IPS DF 4.7 (cell line): ENCODE data around the gene SNRK.

Source experiments
- DNase-seq: peaks from one replicate; pipeline ENCODE4 v3.0.0-alpha.2; 2013; ENCODE audit warnings: low spot score; ENCODE audit errors: extremely low read depth

SNRK gene

GRCh38 chr3:43268636-43269035, 17.7 kb upstream of the SNRK start:
- DNase-seq, result no peak

DNA sequence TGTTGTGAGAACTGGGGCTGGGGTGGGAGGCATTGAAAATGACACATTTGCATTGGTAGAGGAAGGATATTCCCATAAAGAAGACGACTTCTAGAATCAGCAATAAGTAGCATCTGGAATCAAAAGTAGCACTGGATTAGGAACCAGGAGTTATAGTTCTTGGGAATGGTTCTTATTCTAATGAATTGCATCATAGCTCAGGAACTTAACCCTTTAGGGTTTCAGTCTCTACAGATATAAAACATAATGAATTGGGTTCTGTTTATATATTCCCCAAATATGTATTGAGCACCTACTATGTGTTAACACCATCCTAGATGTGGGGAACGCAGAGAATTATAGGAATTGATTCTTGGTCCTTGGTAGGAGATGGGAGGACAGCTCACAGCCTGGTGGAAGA, 16.3 kb upstream of the SNRK start:
- no peak for DNase-seq

DNA sequence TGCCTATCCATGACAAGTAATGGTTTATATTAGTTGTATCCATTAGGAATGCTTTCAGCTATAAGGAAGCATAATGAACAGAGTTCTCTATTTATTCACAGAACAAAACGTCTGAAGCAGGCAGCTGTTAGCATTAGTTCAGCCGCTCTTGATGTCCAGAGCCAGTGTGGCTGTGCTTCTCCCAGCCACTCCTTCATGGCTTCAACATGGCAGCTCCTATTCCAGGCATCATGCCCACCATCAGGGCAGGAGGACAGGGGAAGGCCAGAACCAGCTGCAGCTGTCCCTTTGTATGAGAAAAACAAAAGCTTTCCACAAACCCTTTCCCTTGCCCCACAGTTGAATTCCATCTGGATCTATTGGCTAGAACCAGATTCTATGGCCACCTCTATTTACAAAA, 12.9 kb upstream of the SNRK start:
- DNase-seq, result no peak

- DNase-seq, result no peak
Observed at GRCh38 chr3:43279082-43279481, 7.3 kb upstream of the SNRK start.

DNA sequence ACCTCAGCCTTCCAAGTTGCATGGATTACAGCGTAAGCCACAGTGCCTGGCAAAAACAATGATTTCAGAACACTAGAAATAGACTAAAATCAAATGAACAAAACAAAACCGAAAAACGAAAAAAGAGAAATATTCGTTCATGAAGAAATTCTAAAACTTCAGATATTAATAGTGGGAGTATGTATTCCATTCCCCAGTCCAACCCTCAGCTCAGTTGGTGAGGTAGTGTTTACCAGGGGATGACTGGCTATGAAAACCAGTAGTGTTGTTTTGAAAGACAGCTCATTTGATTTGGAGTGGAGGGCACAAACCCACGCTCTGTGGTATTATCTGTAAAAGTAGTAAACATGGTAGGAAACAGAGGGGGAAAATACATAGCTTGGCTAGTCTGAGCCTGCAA, 6.8 kb upstream of the SNRK start:
- no peak for DNase-seq

DNA sequence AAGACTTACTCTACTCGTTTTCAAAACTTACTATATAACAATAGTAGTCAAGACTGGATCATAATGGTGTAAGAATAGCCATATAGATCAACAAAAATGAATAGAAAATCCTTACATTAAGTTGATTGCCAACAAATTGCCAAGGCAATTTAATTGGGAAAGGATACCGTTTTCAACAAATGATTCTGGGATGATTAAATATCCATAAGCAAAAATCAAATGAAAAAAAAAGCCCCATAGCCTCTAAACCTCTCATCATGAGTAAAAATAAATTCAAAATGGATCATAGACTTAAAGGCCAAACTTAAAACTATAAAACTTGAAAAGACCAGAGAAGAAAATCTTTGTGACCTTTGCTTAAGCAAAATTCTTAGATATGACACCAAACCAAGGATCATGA, 5.3 kb upstream of the SNRK start:
- DNase-seq, result no peak

- no peak for DNase-seq
Observed at GRCh38 chr3:43284171-43284570, 2.2 kb upstream of the SNRK start.

DNA sequence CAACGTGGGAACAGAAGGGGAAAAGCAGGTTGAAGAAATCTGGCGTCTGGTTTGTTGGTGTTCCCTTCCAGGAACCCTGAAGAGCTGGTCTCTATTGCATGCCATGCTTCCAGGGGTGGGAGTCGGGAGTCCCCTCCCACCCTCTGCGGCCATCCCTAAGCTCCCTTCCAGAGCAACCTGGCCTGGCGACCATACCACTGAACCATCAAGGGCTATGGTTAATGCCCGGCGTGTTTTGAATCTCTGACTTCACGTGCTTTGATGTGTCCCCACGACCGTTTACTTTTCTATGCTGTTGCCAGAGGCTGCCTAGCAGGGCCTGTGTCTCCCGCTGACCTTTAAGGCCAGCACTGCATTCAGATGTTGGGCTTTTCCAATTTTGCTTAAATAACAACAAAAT, 696 bp upstream of the SNRK start:
- no peak for DNase-seq

DNA sequence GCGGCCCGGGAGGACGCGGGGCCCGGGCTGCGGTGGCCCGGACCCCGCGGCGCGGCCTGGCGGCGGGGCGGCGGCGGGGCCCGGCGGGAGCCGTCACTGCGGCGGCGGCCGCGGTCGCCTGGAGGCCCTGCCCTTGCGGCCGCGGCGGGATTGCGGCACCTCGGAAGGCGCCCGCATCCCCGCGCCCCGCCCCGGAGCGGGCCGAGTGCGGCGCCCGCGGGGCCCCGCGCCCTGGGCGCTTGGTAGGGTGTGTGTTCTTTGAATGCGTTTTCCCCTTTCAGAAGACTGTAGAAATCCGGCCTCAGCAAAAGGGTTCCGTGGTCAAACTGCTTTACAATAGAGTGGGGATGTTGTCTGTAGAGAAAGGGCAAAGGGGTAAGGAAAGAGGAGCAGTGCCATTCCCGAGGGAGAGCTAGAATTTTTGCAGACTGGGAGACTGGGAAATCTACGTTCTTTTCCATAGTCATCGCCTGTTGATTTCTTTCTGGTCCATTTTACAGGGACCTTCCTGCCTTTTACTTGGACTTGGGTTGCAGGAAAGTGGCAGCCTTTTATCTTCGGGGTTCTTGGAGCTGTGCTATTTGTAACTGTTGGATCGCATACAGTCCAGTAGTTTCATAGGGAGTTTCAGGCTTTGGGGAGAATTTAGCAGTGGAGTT, 630 bp downstream of the SNRK start:
- no peak for DNase-seq

DNA sequence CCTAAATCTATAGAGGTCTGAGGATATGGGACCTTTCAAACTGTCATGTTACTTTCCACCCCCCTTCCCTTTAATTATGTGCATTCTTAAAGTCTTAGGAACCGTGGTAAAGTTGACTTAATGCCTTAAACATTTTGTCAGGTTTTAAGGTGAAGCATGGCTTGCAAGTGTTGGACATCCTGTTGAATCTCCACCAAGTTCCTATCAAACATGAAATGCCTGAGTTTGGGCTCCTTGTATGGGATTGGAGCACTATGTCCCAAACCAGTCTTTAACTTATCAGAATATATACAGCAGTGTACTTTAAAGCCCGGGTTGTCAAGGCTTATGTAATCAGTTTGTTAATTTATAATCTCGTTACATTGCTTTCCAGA, 1.1 kb downstream of the SNRK start:
- DNase-seq, result no peak

DNA sequence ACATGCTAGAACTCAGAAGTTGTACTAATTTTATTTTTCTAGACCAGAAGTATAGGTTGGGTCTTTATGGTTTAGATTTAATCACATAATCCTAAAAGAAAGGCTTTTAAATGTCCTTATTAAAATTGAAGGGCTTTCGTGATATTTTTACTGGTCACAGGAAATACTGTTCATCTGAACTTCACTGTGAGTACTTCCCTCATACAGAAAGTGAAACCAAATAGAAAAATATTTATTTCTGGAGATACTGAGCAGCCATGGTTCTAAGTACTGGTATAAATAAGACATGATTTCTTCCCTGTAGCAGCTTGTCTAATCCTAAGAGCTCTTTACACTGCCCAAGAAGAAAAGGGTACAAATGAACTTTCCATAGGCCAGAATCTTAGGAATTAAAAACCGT, 2.0 kb downstream of the SNRK start:
- no peak for DNase-seq

DNA sequence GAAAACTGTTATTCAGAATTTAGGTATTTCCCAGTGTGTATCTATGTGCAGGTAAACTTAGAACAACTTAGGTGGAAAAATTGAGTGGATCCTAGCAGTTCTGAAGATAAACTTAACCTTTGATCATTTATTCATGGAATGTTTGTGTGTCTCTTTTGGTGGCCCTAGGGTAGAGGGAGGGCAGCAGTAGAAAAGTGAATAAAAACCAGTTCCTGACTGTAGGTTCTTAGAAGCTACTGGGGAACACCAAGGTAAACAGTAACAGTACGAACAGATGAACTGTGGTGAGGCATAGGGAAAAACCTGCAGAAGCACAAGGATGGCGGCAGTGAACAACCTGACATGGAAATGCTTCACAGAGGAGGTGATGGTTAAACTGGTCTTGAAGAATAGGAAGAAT, 2.5 kb downstream of the SNRK start:
- no peak for DNase-seq

DNA sequence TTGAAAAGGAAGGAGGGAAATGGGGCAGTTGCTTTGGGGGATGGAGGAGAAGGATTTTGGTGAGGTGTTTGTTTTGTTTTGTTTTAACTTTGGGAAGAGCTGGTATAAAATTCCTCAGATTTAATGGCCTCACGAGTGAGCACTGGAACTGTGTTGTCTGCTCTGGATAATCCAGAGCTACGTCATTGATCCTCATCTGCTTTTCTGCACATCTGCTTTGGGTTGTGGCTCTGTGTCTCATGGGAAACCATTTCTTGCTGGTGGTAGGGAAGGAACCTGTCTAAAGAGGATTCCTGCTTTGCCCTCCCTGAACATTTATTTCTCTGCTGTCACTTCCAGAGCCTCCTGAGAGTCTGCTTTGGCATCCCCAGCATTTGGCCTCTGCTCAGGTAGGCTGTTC, 3.1 kb downstream of the SNRK start:
- no peak for DNase-seq

DNA sequence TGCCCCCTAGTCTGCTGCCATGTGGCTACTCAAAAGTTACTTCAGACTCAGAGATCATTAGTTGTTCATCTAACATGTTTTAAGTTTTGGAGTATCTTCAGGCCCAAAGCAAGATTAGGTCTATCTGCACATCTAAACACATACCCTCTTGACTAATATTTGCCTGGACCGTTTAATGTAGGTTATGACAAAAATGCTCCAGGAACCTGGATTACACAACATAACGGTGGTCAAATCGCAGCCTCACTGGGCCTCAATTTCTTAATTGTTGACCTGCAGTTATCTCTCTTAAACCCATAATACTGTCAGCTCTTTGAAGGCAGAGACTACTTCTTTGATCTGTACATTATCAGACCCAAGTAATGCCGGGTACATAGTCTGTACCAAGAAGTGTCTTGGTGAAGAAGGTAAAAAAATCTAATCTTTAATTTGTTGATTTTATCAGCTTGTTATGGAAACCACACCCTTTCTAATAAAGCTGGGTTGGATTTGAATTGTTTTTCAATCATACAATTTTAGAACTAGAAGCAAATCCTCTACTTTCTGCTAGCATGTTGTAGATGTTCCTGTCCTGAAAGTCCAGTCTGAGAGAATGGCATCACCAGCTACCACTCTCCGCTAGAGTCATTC, 3.6 kb downstream of the SNRK start:
- DNase-seq, result no peak

DNA sequence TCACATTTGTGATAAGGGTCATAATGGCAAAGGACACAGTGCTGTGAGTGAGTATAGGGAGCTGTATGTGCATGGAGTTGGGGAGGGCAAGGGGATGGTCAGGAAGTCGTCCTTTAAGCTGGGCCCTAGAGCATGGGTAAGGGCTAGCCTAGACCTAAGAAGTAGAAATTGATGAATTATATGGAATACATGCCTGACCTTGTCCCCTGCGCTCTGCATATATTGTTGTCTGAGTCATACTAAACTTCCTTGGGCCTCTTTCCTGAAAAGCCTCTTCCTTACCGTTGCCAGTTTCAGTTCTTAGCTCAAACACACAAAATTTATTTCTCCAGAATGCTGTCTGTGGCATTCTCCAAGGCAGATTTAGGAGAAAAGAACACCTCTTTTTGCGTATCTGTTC, 4.6 kb downstream of the SNRK start:
- DNase-seq, result no peak

DNA sequence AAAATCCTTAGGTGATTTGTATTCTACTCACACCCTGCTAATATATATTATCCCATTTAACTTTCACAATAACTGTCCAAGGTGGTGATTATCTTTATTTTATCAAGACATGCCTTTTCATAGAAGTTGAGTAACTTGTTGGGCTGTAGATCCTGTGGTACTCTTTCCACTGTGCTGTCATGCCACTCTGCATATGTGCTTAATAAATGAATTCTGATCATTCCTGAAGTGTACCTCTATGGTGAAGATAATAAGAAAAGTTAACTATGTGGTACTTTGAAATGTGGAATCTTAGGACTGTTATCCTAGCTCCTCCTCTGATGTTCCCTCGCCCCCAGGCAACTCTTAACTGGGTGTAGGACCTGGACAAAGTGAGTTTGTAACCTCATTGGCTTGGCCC, 5.2 kb downstream of the SNRK start:
- DNase-seq, result no peak

DNA sequence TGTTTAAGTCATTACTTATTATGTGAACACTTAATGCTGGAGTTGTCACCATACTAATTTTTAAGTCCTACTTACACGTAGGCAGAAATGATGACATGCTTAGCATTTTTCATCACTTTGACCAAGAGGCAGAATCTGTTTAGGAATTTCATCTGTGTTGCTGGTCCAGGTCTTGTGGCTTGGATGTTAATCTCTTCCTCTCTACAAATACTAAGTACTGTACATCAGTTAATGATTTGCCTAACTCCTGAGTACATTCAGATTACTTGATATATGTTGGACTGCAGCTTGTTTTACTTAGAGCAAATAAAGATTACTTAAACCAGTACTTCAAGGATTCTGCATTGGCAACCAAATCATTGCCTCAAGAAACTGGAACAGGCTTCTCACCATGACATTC, 8.6 kb downstream of the SNRK start:
- DNase-seq, result no peak

- no peak for DNase-seq
Observed at GRCh38 chr3:43296565-43296964, 10.2 kb downstream of the SNRK start.

- no peak for DNase-seq
Observed at GRCh38 chr3:43298292-43298691, 12.0 kb downstream of the SNRK start.

GRCh38 chr3:43298761-43299160, 12.4 kb downstream of the SNRK start:
- DNase-seq, result no peak

DNA sequence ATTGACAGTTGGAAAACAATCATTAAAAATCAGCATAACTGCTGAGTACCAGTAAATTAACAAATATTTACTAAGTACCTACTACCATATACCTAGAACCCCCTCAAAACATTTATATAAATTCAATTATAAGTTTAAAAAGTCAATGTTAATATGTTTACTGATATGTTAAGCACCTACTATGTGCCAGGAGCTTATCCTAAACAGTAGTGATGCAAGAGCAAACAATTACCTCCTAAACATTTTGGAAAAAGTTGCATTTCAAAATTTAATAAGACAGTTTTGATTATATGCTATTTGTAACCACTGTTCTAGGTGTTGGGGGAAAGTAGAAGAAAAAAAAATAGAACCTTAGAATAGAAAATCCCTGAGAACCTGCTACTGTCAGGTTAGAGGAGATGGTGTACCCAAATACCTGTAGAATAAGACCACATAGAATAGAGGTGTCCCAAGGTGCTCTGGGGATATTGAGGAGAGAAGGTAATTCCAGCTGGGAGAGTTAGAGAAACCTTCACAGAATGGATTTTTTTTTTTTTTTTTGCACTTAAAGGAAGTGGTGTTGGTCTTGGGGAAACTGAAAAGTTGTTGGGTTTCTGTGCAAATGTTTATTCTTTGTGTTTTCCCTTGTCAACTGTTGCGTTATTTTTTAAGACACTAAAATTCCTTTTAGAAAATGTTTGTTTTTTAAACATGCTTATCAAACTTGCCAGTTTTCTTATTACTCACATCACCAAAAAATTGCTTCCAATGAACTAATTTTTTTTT, 16.0 kb downstream of the SNRK start:
- no peak for DNase-seq

DNA sequence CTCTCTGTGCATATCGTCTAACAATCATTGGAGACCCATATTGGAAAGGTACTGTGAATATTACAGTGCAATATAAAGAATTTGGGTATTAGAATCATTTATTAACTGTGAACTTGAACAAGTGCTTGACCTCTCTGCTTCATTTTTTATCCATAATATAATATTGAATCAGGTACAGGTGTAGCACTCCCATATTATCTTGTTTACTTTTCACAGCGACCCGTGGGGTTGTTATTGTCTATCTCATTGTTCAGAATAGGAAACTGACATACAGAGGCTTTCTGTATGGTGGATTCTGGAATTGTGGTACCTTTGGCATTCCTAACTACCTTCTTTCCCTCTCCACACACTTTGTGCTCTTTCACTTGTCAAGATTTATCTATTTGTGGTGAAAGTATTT, 17.8 kb downstream of the SNRK start:
- no peak for DNase-seq

DNA sequence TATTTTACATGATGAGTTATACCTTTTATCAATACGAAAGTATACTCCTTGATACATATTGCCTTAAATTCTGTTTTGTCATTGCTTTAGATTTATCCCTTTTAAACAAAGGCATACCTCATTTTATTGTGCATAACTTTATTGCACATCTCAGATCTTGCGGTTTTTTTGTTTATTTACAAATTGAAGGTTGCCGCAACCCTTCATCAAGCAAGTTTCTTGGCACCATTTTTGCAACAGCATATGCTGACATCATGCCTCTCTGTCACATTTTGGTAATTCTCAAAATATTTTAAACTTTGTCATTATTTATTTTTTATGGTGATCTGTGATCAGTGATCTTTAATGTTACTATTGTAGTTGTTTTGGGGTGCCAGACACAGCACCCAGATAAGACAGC, 20.9 kb downstream of the SNRK start:
- no peak for DNase-seq
